WTC11 (cell line): ENCODE measurements around the gene EMC6. TPM values are rescaled to one million over a fixed set of nuclear protein-coding genes. Genes with fewer than 3 reads are reported as not detected.

Experiments used
- ATAC-seq: fragments of 200-7000 bp; cut with Tn5 transposase; 2 replicates; pipeline ENCODE4 v1.10.0; 2021; ENCODE audit warnings: mild to moderate bottlenecking, moderate library complexity
- CTCF ChIA-PET: fragments of 300-600 bp; sonication (Branson Sonifier 250); formaldehyde crosslinking; loops from one replicate; lab custom pipeline; 2021; ENCODE audit warnings: antibody characterized with exemption; lab: Charles Lee
- POLR2A ChIA-PET: fragments of 350-600 bp; sonication (Branson Sonifier 250); formaldehyde crosslinking; loops from one replicate; lab custom pipeline; 2021; ENCODE audit warnings: antibody characterized with exemption; lab: Charles Lee
- DNase-seq: peaks from one replicate; pipeline ENCODE4 v3.0.0; 2021; ENCODE audit warnings: low spot score
- H3K27ac Mint-ChIP-seq: 2 replicates; pipeline ENCODE4 v1.8.0; 2021; ENCODE audit warnings: mixed read lengths
- H3K27me3 Mint-ChIP-seq: 2 replicates; pipeline ENCODE4 v1.8.0; 2021; ENCODE audit warnings: low read depth, mild to moderate bottlenecking, moderate library complexity, mixed read lengths
- H3K36me3 Mint-ChIP-seq: 2 replicates; pipeline ENCODE4 v1.8.0; 2021; ENCODE audit warnings: mixed read lengths
- H3K4me1 Mint-ChIP-seq: 2 replicates; pipeline ENCODE4 v1.8.0; 2022; ENCODE audit warnings: mixed read lengths
- H3K4me3 Mint-ChIP-seq: 2 replicates; pipeline ENCODE4 v1.8.0; 2021; ENCODE audit warnings: mild to moderate bottlenecking, moderate library complexity, mixed read lengths
- H3K9me3 Mint-ChIP-seq: 2 replicates; pipeline ENCODE4 v1.8.0; 2021; ENCODE audit warnings: mixed read lengths
- FOXJ3 ChIP-seq: sonication (generic); formaldehyde crosslinking; IDR thresholded peaks from 2 replicates; pipeline ENCODE4 v1.9.0; 2021; ENCODE audit warnings: missing genetic modification reagents, mild to moderate bottlenecking, borderline replicate concordance
- MXD4 ChIP-seq: fragments of 250-450 bp; sonication (Bioruptor Pico); IDR thresholded peaks from 2 replicates; pipeline ENCODE4 v1.8.0; 2021; ENCODE audit warnings: mild to moderate bottlenecking, moderate library complexity, borderline replicate concordance
- NFYB ChIP-seq: sonication (generic); formaldehyde crosslinking; conservative IDR thresholded peaks from 2 replicates; pipeline ENCODE4 v1.8.0; 2022; ENCODE audit warnings: low read depth, missing genetic modification reagents
- OVOL2 ChIP-seq: fragments of 250-450 bp; sonication (Bioruptor Pico); IDR thresholded peaks from 2 replicates; pipeline ENCODE4 v1.9.0; 2021; ENCODE audit warnings: mild to moderate bottlenecking, borderline replicate concordance
- PRRX2 ChIP-seq: fragments of 250-450 bp; sonication (Bioruptor Pico); IDR thresholded peaks from 2 replicates; pipeline ENCODE4 v1.8.0; 2021; ENCODE audit warnings: mild to moderate bottlenecking
- RORB ChIP-seq: fragments of 250-450 bp; sonication (Bioruptor Pico); IDR thresholded peaks from 2 replicates; pipeline ENCODE4 v1.9.0; 2021; ENCODE audit warnings: mild to moderate bottlenecking
- SP1 ChIP-seq: sonication (generic); formaldehyde crosslinking; conservative IDR thresholded peaks from 2 replicates; pipeline ENCODE4 v1.8.1; 2022; ENCODE audit warnings: missing genetic modification reagents
- TEAD1 ChIP-seq: sonication (generic); formaldehyde crosslinking; IDR thresholded peaks from 2 replicates; pipeline ENCODE4 v1.8.0; 2022; ENCODE audit warnings: mild to moderate bottlenecking, missing genetic modification reagents
- ZNF121 ChIP-seq: sonication (generic); formaldehyde crosslinking; IDR thresholded peaks from 2 replicates; pipeline ENCODE4 v1.8.0; 2023; ENCODE audit warnings: missing genetic modification reagents
- ZNF396 ChIP-seq: fragments of 250-450 bp; sonication (Bioruptor Pico); IDR thresholded peaks from 2 replicates; pipeline ENCODE4 v1.8.0; 2021; ENCODE audit warnings: mild to moderate bottlenecking, moderate library complexity, borderline replicate concordance
- ZNF416 ChIP-seq: fragments of 250-450 bp; sonication (Bioruptor Pico); IDR thresholded peaks from 2 replicates; pipeline ENCODE4 v1.9.0; 2021; ENCODE audit warnings: mild to moderate bottlenecking, inconsistent platforms
- total RNA-seq: library from RNA; stranded (reverse); gene quantifications from 3 replicates; pipeline ENCODE4 v1.2.3, GENCODE V29; 2021
- TF ChIP-seq, protein P1 (sequence below): sonication (generic); formaldehyde crosslinking; IDR thresholded peaks from 2 replicates; pipeline ENCODE4 v1.8.1; 2023; ENCODE audit warnings: mild to moderate bottlenecking, missing genetic modification reagents
- TF ChIP-seq, protein P2 (sequence below): fragments of 250-450 bp; sonication (Bioruptor Pico); IDR thresholded peaks from 2 replicates; pipeline ENCODE4 v1.9.0; 2021; ENCODE audit warnings: mild to moderate bottlenecking
- TF ChIP-seq, protein P3 (sequence below): fragments of 250-450 bp; sonication (Bioruptor Pico); conservative IDR thresholded peaks from 2 replicates; pipeline ENCODE4 v1.9.0; 2021; ENCODE audit warnings: mild to moderate bottlenecking
- TF ChIP-seq, protein P4 (sequence below): sonication (generic); formaldehyde crosslinking; IDR thresholded peaks from 2 replicates; pipeline ENCODE4 v1.8.1; 2023; ENCODE audit warnings: mild to moderate bottlenecking, missing genetic modification reagents, borderline replicate concordance
- TF ChIP-seq, protein P5 (sequence below): sonication (generic); formaldehyde crosslinking; IDR thresholded peaks from 2 replicates; pipeline ENCODE4 v1.8.1; 2022; ENCODE audit warnings: low read depth, missing genetic modification reagents, borderline replicate concordance
- TF ChIP-seq, protein P6 (sequence below): sonication (generic); formaldehyde crosslinking; IDR thresholded peaks from 2 replicates; pipeline ENCODE4 v1.8.1; 2023; ENCODE audit warnings: mild to moderate bottlenecking, missing genetic modification reagents, moderate library complexity

Gene EMC6
- total RNA-seq, 1 experiment from 2014 or later, result 86.0 TPM

DNA sequence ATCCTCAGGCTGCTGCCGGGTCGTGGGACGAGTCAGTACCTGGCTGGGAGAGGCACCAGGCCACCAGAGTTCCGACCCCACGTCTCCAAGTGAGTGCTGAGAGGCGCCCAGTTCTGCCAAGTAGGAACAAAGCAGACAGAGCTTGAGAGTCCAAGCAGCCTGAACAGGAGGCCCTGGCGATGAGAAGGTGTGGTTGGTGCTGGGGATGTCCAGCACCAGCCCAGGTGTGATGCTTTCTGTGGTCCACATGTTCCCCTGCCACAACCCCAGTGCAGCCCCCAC, 11.1 kb upstream of the EMC6 start:
- no peaks in the 10 kb centered on the region for H3K4me1 Mint-ChIP-seq
- POLR2A ChIA-PET, result no interaction called here
- TF ChIP-seq ZNF396 (CRISPR knock-in tag) (no peak), PRRX2 (no peak), NFYB (CRISPR knock-in tag) (no peak), ZNF121 (CRISPR knock-in tag) (no peak), TEAD1 (CRISPR knock-in tag) (no peak), MXD4 (CRISPR knock-in tag) (no peak), RORB (CRISPR knock-in tag) (no peak), FOXJ3 (CRISPR knock-in tag) (no peak), SP1 (CRISPR knock-in tag) (no peak), OVOL2 (CRISPR knock-in tag) (no peak)
- TF ChIP-seq, protein P1, sequence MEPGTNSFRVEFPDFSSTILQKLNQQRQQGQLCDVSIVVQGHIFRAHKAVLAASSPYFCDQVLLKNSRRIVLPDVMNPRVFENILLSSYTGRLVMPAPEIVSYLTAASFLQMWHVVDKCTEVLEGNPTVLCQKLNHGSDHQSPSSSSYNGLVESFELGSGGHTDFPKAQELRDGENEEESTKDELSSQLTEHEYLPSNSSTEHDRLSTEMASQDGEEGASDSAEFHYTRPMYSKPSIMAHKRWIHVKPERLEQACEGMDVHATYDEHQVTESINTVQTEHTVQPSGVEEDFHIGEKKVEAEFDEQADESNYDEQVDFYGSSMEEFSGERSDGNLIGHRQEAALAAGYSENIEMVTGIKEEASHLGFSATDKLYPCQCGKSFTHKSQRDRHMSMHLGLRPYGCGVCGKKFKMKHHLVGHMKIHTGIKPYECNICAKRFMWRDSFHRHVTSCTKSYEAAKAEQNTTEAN, result no peak
- TF ChIP-seq, protein P2, sequence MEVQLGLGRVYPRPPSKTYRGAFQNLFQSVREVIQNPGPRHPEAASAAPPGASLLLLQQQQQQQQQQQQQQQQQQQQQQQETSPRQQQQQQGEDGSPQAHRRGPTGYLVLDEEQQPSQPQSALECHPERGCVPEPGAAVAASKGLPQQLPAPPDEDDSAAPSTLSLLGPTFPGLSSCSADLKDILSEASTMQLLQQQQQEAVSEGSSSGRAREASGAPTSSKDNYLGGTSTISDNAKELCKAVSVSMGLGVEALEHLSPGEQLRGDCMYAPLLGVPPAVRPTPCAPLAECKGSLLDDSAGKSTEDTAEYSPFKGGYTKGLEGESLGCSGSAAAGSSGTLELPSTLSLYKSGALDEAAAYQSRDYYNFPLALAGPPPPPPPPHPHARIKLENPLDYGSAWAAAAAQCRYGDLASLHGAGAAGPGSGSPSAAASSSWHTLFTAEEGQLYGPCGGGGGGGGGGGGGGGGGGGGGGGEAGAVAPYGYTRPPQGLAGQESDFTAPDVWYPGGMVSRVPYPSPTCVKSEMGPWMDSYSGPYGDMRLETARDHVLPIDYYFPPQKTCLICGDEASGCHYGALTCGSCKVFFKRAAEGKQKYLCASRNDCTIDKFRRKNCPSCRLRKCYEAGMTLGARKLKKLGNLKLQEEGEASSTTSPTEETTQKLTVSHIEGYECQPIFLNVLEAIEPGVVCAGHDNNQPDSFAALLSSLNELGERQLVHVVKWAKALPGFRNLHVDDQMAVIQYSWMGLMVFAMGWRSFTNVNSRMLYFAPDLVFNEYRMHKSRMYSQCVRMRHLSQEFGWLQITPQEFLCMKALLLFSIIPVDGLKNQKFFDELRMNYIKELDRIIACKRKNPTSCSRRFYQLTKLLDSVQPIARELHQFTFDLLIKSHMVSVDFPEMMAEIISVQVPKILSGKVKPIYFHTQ (CRISPR knock-in tag), result no peak
- TF ChIP-seq, protein P3, sequence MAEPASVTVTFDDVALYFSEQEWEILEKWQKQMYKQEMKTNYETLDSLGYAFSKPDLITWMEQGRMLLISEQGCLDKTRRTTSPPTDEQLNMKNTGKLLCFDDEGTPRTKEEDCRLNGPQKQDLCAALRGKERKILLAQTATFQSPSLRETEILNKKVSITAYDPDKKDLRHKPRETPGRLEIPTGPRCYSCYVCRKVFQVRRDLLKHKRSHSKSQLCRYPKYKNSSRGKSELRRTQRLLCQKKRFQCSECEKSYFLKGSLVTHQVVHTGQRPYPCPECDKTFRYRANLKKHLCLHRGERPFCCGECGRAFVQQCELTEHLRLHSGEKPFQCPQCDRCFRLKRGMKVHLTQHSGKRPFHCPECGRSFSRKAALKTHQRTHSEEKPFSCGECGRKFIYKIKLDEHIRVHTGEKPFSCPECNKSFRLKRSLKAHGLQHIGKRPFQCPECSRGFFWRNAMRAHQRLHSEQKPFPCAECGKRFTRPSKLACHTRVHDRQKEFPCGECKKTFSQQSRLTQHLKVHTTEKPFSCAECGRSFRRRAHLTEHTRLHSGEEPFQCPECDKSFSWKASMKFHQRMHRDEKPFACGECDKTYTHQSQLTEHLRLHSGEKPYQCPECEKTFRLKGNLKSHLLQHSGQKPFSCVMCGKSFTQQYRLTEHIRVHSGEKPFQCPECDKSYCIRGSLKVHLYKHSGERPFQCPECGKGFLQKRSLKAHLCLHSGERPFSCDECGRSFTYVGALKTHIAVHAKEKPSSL, result no peak
- TF ChIP-seq, all 79 proteins: peak for 0
- Mint-ChIP-seq H3K9me3 (no peaks in the 10 kb centered on the region), H3K36me3 (no peaks in the 10 kb centered on the region), H3K4me3 (no peak overlapping the region), H3K27ac (no peak overlapping the region), H3K27me3 (no peaks in the 10 kb centered on the region)
- ATAC-seq, result no peak
- CTCF ChIA-PET, result interaction anchor here (0.6 to 1.4 kb wide), 2 partner anchors 12 to 25 kb away, joined by 3 to 4 read pairs; no protein-coding TSS in a partner anchor
- DNase-seq, result no peak

DNA sequence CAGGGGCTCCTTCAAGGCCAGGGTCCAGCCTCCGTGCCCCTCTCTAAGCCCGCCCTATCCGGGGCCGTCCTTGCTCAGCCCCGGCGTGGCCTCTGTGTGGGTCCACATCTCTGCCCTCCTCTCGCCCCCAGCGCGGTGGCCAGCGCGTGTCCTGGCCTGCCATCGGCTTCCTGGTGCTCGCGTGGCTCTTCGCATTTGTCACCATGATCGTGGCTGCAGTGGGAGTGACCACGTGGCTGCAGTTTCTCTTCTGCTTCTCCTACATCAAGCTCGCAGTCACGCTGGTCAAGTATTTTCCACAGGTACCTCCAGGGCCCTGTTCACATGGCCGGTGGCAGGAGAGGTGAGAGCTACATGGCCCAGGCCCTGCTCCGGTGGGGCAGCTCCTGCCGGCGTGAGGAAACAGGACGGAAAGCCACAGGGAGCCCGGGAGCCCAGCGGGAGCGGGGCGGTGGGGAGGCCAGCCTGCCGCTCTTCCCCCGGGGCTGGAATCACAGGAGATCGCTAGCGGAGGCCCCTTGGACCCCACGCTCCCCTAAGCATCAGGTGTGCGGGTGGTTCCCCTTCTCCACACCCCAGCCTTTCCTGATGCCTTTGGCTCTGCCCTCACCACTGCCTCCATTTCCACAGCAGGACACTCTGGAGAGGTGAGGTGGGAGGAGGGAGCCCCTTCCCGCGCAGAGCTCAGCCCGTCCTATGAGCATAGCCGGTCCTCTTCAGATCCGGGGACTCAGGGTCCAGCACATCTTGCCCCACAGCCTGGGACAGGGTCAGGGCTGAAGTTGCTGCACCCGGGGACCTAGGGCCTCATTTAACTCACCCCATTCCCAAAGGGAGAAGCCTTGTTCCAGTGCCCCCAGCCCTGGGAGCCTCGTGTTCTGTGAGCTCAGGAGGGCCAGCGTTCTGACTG, 10.5 kb upstream of the EMC6 start:
- POLR2A ChIA-PET, result no interaction called here
- no peak for DNase-seq
- no peaks in the 10 kb centered on the region for H3K4me1 Mint-ChIP-seq
- H3K9me3 Mint-ChIP-seq, result no peaks in the 10 kb centered on the region
- TF ChIP-seq, protein P4, sequence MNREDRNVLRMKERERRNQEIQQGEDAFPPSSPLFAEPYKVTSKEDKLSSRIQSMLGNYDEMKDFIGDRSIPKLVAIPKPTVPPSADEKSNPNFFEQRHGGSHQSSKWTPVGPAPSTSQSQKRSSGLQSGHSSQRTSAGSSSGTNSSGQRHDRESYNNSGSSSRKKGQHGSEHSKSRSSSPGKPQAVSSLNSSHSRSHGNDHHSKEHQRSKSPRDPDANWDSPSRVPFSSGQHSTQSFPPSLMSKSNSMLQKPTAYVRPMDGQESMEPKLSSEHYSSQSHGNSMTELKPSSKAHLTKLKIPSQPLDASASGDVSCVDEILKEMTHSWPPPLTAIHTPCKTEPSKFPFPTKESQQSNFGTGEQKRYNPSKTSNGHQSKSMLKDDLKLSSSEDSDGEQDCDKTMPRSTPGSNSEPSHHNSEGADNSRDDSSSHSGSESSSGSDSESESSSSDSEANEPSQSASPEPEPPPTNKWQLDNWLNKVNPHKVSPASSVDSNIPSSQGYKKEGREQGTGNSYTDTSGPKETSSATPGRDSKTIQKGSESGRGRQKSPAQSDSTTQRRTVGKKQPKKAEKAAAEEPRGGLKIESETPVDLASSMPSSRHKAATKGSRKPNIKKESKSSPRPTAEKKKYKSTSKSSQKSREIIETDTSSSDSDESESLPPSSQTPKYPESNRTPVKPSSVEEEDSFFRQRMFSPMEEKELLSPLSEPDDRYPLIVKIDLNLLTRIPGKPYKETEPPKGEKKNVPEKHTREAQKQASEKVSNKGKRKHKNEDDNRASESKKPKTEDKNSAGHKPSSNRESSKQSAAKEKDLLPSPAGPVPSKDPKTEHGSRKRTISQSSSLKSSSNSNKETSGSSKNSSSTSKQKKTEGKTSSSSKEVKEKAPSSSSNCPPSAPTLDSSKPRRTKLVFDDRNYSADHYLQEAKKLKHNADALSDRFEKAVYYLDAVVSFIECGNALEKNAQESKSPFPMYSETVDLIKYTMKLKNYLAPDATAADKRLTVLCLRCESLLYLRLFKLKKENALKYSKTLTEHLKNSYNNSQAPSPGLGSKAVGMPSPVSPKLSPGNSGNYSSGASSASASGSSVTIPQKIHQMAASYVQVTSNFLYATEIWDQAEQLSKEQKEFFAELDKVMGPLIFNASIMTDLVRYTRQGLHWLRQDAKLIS (CRISPR knock-in tag), result no peak
- no peak for TF ChIP-seq SP1 (CRISPR knock-in tag)
- TF ChIP-seq OVOL2 (CRISPR knock-in tag), result no peak
- TF ChIP-seq, protein P3, result no peak
- TF ChIP-seq ZNF416 (CRISPR knock-in tag), result no peak
- TF ChIP-seq, protein P5, sequence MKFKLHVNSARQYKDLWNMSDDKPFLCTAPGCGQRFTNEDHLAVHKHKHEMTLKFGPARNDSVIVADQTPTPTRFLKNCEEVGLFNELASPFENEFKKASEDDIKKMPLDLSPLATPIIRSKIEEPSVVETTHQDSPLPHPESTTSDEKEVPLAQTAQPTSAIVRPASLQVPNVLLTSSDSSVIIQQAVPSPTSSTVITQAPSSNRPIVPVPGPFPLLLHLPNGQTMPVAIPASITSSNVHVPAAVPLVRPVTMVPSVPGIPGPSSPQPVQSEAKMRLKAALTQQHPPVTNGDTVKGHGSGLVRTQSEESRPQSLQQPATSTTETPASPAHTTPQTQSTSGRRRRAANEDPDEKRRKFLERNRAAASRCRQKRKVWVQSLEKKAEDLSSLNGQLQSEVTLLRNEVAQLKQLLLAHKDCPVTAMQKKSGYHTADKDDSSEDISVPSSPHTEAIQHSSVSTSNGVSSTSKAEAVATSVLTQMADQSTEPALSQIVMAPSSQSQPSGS, result no peak
- TF ChIP-seq, protein P6, sequence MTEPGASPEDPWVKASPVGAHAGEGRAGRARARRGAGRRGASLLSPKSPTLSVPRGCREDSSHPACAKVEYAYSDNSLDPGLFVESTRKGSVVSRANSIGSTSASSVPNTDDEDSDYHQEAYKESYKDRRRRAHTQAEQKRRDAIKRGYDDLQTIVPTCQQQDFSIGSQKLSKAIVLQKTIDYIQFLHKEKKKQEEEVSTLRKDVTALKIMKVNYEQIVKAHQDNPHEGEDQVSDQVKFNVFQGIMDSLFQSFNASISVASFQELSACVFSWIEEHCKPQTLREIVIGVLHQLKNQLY (CRISPR knock-in tag), result no peak
- TF ChIP-seq, all 79 proteins: peak for 0
- H3K4me3 Mint-ChIP-seq, result no peak overlapping the region
- no peak for ATAC-seq
- H3K36me3 Mint-ChIP-seq, result no peaks in the 10 kb centered on the region
- H3K27ac Mint-ChIP-seq, result no peak overlapping the region
- CTCF ChIA-PET, result interaction anchor here (1.4 kb wide), 1 partner anchor 25 kb away, joined by 4 read pairs; no protein-coding TSS in a partner anchor
- no peaks in the 10 kb centered on the region for H3K27me3 Mint-ChIP-seq
